ENCODE data around the gene UQCRC1.

UQCRC1 gene

DNA sequence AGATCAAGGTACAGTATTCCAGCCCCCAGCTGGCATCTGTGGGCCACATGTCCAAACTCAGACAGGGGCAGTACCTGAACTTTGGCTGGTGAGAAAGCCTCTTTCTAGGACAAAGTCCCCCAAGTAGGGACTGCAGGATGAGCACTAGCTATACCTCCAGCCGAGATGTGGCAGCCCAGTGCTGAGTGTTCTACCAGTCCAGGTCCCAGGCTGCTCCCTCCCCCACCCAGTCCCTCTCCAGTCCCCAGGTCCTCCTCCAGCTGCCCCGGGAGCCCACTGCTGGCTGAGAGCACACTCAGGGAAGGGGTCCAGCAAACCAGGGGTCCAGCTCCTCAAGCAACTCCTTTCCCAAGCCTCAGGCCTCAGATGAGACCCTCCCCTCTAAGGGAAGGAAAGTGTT is 24.3 kb upstream of the UQCRC1 start:
- peaks cover 23% of the 10 kb centered on the region for H3K4me1 ChIP-seq (ENCODE audit: control insufficient read depth, insufficient read depth, low read depth, low read length)
- H2AFZ ChIP-seq (ENCODE audit: low read depth, low read length), result no peak overlapping the region
- H2BK120ac ChIP-seq (ENCODE audit: low read depth, low read length), result no peak overlapping the region
- no peak overlapping the region for H2BK5ac ChIP-seq (ENCODE audit: low read depth, low read length, poor library complexity, severe bottlenecking)
- no peak overlapping the region for H4K91ac ChIP-seq (ENCODE audit: low read length)
- no peak overlapping the region for H3K27ac ChIP-seq (ENCODE audit: low read length, poor library complexity, severe bottlenecking)
- H3K36me3 ChIP-seq (ENCODE audit: control insufficient read depth in 1 of 2, insufficient read depth in 2 of 2, low read depth in 1 of 2, low read length in 2 of 2), result peaks cover 48 to 51% of the 10 kb centered on the region in 2 experiments
- DNase-seq, result no peak
- no peak overlapping the region for H2AK5ac ChIP-seq (ENCODE audit: low read length, severe bottlenecking)
- peak overlapping the region; percentile 56 for H2BK15ac ChIP-seq (ENCODE audit: low read depth, poor library complexity, severe bottlenecking)
- peak overlapping the region; percentile 92 for H3K9ac ChIP-seq (ENCODE audit: low read length)
- peaks cover 47% of the 10 kb centered on the region for H3K79me1 ChIP-seq (replicated peaks; ENCODE audit: low read length, poor library complexity, severe bottlenecking)
- peak overlapping the region in 1 of 2 experiments; percentile 93 for H3K4me3 ChIP-seq (ENCODE audit: insufficient read depth in 1 of 2, low read depth in 1 of 2, low read length in 2 of 2)
- H3K23ac ChIP-seq (ENCODE audit: low read length in 2 of 2), result no peak overlapping the region
- H4K8ac ChIP-seq (ENCODE audit: low read length), result no peak overlapping the region
- no peak overlapping the region for H3K4me2 ChIP-seq (ENCODE audit: low read length, poor library complexity, severe bottlenecking)
- no peak overlapping the region for H3K4ac ChIP-seq (ENCODE audit: low read depth in 1 of 2, low read length in 2 of 2)
- H3K27me3 ChIP-seq (ENCODE audit: control insufficient read depth in 1 of 2, insufficient read depth in 1 of 2, low read length in 2 of 2), result peaks cover 0 to under 1% of the 10 kb centered on the region in 2 experiments
- H3K18ac ChIP-seq (ENCODE audit: low read depth in 1 of 2, low read length in 2 of 2), result no peak overlapping the region
- 96% methylated on average over 2 of the region's 2 CpGs for WGBS
- no peaks in the 10 kb centered on the region for H3K9me3 ChIP-seq (ENCODE audit: control insufficient read depth, low read length)
- no peak overlapping the region for H2BK12ac ChIP-seq (ENCODE audit: low read length in 2 of 2)
- no peak overlapping the region for H3K14ac ChIP-seq (ENCODE audit: low read length in 2 of 2)

DNA sequence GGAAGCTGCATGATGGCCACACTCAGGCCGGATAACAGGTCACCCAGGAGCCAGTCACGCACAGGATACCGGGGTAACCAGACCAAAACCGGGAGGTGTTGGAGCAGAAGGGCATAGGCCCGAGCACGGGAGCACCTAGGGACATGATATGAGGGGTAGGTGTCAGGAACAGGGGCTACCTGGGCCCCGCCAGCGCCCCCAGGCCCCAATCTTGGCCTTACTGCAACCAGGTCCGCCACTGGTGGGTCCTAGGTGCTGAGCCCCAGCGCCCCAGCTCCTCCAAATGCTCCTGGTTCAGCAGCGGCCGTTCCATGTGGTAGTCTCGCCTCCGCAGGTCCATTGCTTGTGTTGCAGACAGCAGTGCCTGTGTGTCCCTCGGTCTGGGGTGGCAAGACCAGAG is 23.8 kb upstream of the UQCRC1 start:
- Histone ChIP-seq H3K9ac (ENCODE audit: low read length) (no peak overlapping the region), H2BK120ac (ENCODE audit: low read depth, low read length) (no peak overlapping the region), H3K14ac (ENCODE audit: low read length in 2 of 2) (no peak overlapping the region), H2AFZ (ENCODE audit: low read depth, low read length) (no peak overlapping the region), H3K36me3 (ENCODE audit: control insufficient read depth in 1 of 2, insufficient read depth in 2 of 2, low read depth in 1 of 2, low read length in 2 of 2) (peaks cover 51 to 56% of the 10 kb centered on the region in 2 experiments), H4K8ac (ENCODE audit: low read length) (no peak overlapping the region), H3K27ac (ENCODE audit: low read length, poor library complexity, severe bottlenecking) (no peak overlapping the region), H3K79me1 (replicated peaks; ENCODE audit: low read length, poor library complexity, severe bottlenecking) (peaks cover 47% of the 10 kb centered on the region), H3K27me3 (ENCODE audit: control insufficient read depth in 1 of 2, insufficient read depth in 1 of 2, low read length in 2 of 2) (no peaks in the 10 kb centered on the region), H2BK5ac (ENCODE audit: low read depth, low read length, poor library complexity, severe bottlenecking) (no peak overlapping the region), H3K4me1 (ENCODE audit: control insufficient read depth, insufficient read depth, low read depth, low read length) (peaks cover 23% of the 10 kb centered on the region), H2AK5ac (ENCODE audit: low read length, severe bottlenecking) (no peak overlapping the region), H2BK15ac (ENCODE audit: low read depth, poor library complexity, severe bottlenecking) (no peak overlapping the region), H3K4ac (ENCODE audit: low read depth in 1 of 2, low read length in 2 of 2) (no peak overlapping the region), H3K18ac (ENCODE audit: low read depth in 1 of 2, low read length in 2 of 2) (no peak overlapping the region), H4K91ac (ENCODE audit: low read length) (no peak overlapping the region), H3K4me3 (ENCODE audit: insufficient read depth in 1 of 2, low read depth in 1 of 2, low read length in 2 of 2) (no peak overlapping the region), H2BK12ac (ENCODE audit: low read length in 2 of 2) (no peak overlapping the region), H3K9me3 (ENCODE audit: control insufficient read depth, low read length) (no peaks in the 10 kb centered on the region), H3K23ac (ENCODE audit: low read length in 2 of 2) (no peak overlapping the region), H3K4me2 (ENCODE audit: low read length, poor library complexity, severe bottlenecking) (no peak overlapping the region)
- DNase-seq, result no peak
- WGBS, result 98% methylated on average over 15 of the region's 15 CpGs

- H3K9ac ChIP-seq (ENCODE audit: low read length), result no peak overlapping the region
- no peak overlapping the region for H3K18ac ChIP-seq (ENCODE audit: low read depth in 1 of 2, low read length in 2 of 2)
- no peak overlapping the region for H2BK15ac ChIP-seq (ENCODE audit: low read depth, poor library complexity, severe bottlenecking)
- no peak overlapping the region for H3K4me3 ChIP-seq (ENCODE audit: insufficient read depth in 1 of 2, low read depth in 1 of 2, low read length in 2 of 2)
- H2AK5ac ChIP-seq (ENCODE audit: low read length, severe bottlenecking), result no peak overlapping the region
- no peak overlapping the region for H3K23ac ChIP-seq (ENCODE audit: low read length in 2 of 2)
- no peak overlapping the region for H2BK5ac ChIP-seq (ENCODE audit: low read depth, low read length, poor library complexity, severe bottlenecking)
- H2AFZ ChIP-seq (ENCODE audit: low read depth, low read length), result no peak overlapping the region
- H4K91ac ChIP-seq (ENCODE audit: low read length), result peak overlapping the region; percentile 11
- peaks cover 23% of the 10 kb centered on the region for H3K4me1 ChIP-seq (ENCODE audit: control insufficient read depth, insufficient read depth, low read depth, low read length)
- no peak overlapping the region for H3K27ac ChIP-seq (ENCODE audit: low read length, poor library complexity, severe bottlenecking)
- H2BK12ac ChIP-seq (ENCODE audit: low read length in 2 of 2), result no peak overlapping the region
- H3K4me2 ChIP-seq (ENCODE audit: low read length, poor library complexity, severe bottlenecking), result no peak overlapping the region
- H4K8ac ChIP-seq (ENCODE audit: low read length), result no peak overlapping the region
- no peak overlapping the region for H3K14ac ChIP-seq (ENCODE audit: low read length in 2 of 2)
- no peak overlapping the region for H3K4ac ChIP-seq (ENCODE audit: low read depth in 1 of 2, low read length in 2 of 2)
- H3K27me3 ChIP-seq (ENCODE audit: control insufficient read depth in 1 of 2, insufficient read depth in 1 of 2, low read length in 2 of 2), result no peaks in the 10 kb centered on the region
- 97% methylated on average over 22 of the region's 22 CpGs for WGBS
- H3K36me3 ChIP-seq (ENCODE audit: control insufficient read depth in 1 of 2, insufficient read depth in 2 of 2, low read depth in 1 of 2, low read length in 2 of 2), result peaks cover 65 to 71% of the 10 kb centered on the region in 2 experiments
- no peaks in the 10 kb centered on the region for H3K9me3 ChIP-seq (ENCODE audit: control insufficient read depth, low read length)
- H3K79me1 ChIP-seq (replicated peaks; ENCODE audit: low read length, poor library complexity, severe bottlenecking), result peaks cover 50% of the 10 kb centered on the region
- no peak for DNase-seq
- H2BK120ac ChIP-seq (ENCODE audit: low read depth, low read length), result no peak overlapping the region
Observed at GRCh38 chr3:48631516-48632448, 22.3 kb upstream of the UQCRC1 start.

- WGBS, result 97% methylated on average over 12 of the region's 12 CpGs
- no peak overlapping the region for H3K4ac ChIP-seq (ENCODE audit: low read depth in 1 of 2, low read length in 2 of 2)
Observed at GRCh38 chr3:48630833-48631232, 21.4 kb upstream of the UQCRC1 start.

More at GRCh38 chr3:48630833-48631232, 21.4 kb upstream of the UQCRC1 start:
- Histone ChIP-seq H2AK5ac (ENCODE audit: low read length, severe bottlenecking) (no peak overlapping the region), H3K23ac (ENCODE audit: low read length in 2 of 2) (no peak overlapping the region), H4K91ac (ENCODE audit: low read length) (no peak overlapping the region), H2BK15ac (ENCODE audit: low read depth, poor library complexity, severe bottlenecking) (no peak overlapping the region), H2BK5ac (ENCODE audit: low read depth, low read length, poor library complexity, severe bottlenecking) (no peak overlapping the region), H4K8ac (ENCODE audit: low read length) (no peak overlapping the region), H3K79me1 (replicated peaks; ENCODE audit: low read length, poor library complexity, severe bottlenecking) (peaks cover 44% of the 10 kb centered on the region), H3K14ac (ENCODE audit: low read length in 2 of 2) (no peak overlapping the region), H3K18ac (ENCODE audit: low read depth in 1 of 2, low read length in 2 of 2) (no peak overlapping the region), H3K36me3 (ENCODE audit: control insufficient read depth in 1 of 2, insufficient read depth in 2 of 2, low read depth in 1 of 2, low read length in 2 of 2) (peaks cover 75 to 81% of the 10 kb centered on the region in 2 experiments), H3K27me3 (ENCODE audit: control insufficient read depth in 1 of 2, insufficient read depth in 1 of 2, low read length in 2 of 2) (no peaks in the 10 kb centered on the region), H3K4me2 (ENCODE audit: low read length, poor library complexity, severe bottlenecking) (no peak overlapping the region), H3K9ac (ENCODE audit: low read length) (no peak overlapping the region), H3K4me1 (ENCODE audit: control insufficient read depth, insufficient read depth, low read depth, low read length) (peaks cover 16% of the 10 kb centered on the region), H3K27ac (ENCODE audit: low read length, poor library complexity, severe bottlenecking) (no peak overlapping the region), H2AFZ (ENCODE audit: low read depth, low read length) (no peak overlapping the region), H2BK12ac (ENCODE audit: low read length in 2 of 2) (no peak overlapping the region), H3K4me3 (ENCODE audit: insufficient read depth in 1 of 2, low read depth in 1 of 2, low read length in 2 of 2) (no peak overlapping the region), H3K9me3 (ENCODE audit: control insufficient read depth, low read length) (no peaks in the 10 kb centered on the region), H2BK120ac (ENCODE audit: low read depth, low read length) (no peak overlapping the region)
- no peak for DNase-seq

Measured in mesenchymal stem cell (in vitro differentiated cells and primary cell).